ENCODE results near the gene GBP1.

DNA sequence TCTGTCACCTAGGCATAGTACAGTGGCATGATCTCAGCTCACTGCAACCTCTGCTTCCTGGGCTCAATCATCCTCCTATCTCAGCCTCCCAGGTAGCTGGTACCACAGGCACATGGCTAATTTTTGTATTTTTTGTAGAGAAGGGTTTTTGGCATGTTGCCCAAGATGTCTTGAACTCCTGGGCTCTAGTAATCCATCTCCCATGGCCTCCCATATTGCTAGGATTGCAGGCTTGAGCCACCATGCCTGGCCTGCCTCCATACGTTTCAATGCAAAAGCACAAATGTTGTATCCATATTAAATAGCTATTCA lies 24.7 kb downstream of the GBP1 start:
- TF ChIP-seq, protein P1, sequence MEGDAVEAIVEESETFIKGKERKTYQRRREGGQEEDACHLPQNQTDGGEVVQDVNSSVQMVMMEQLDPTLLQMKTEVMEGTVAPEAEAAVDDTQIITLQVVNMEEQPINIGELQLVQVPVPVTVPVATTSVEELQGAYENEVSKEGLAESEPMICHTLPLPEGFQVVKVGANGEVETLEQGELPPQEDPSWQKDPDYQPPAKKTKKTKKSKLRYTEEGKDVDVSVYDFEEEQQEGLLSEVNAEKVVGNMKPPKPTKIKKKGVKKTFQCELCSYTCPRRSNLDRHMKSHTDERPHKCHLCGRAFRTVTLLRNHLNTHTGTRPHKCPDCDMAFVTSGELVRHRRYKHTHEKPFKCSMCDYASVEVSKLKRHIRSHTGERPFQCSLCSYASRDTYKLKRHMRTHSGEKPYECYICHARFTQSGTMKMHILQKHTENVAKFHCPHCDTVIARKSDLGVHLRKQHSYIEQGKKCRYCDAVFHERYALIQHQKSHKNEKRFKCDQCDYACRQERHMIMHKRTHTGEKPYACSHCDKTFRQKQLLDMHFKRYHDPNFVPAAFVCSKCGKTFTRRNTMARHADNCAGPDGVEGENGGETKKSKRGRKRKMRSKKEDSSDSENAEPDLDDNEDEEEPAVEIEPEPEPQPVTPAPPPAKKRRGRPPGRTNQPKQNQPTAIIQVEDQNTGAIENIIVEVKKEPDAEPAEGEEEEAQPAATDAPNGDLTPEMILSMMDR (IDR thresholded peaks at IDR 0.05; ENCODE audit: insufficient read depth, low read length, poor library complexity, severe bottlenecking), result no peak
- TF ChIP-seq EZH2phosphoT487 (conservative IDR thresholded peaks at IDR 0.05; ENCODE audit: low read length), result no peak

Measured in SU-DHL-6 (cell line).